ENCODE results near the gene RGPD3. TPM values are rescaled to one million over a fixed set of nuclear protein-coding genes. Genes with fewer than 3 reads are reported as not detected.
"Not testable (repeated sequence)": the region's sequence is repeated elsewhere in the genome, so short reads cannot be mapped to it uniquely, and the experiment has no call there.

Gene RGPD3
- total RNA-seq (0.44 TPM), polyA plus RNA-seq (ENCODE audit: insufficient read depth in 1 of 8, insufficient read length in 8 of 8, low replicate concordance in 1 of 8) (under 1 TPM; 0.05 to 0.21 (median 0.12) TPM)
- long read RNA-seq, donor 1, result 0 reads
- long read RNA-seq, donor 2, result 0 reads
- long read RNA-seq, donor 3, result 0 reads
- long read RNA-seq, donor 4, result 0 reads
- long read RNA-seq, donor 5, result 0 reads
- long read RNA-seq, donor 6, result 0 reads
- long read RNA-seq, donor 7, result 0 reads
- long read RNA-seq, donor 8, result 0 reads
- long read RNA-seq, donor 9, result 0 reads
- long read RNA-seq, donor 10, result 0 reads
- long read RNA-seq, donor 11, result 0 reads

GRCh38 chr2:106468107-106468506, at the start of gene RGPD3:
RGPD3 (minus strand) TSS chr2:106468413; CDS start chr2:106468288, 125 bp downstream.
- not testable (repeated sequence) for H3K27ac ChIP-seq (ENCODE audit: low read length); H3K4me1 ChIP-seq (ENCODE audit: control insufficient read depth, insufficient read depth, low read length); H3K4me3 ChIP-seq (ENCODE audit: low read length); H3K27me3 ChIP-seq (ENCODE audit: control insufficient read depth, insufficient read depth, low read length); H3K9me3 ChIP-seq (replicated peaks; ENCODE audit: control insufficient read depth, low read depth, low read length); H3K36me3 ChIP-seq (ENCODE audit: control insufficient read depth, insufficient read depth, low read length); DNase-seq
- WGBS (ENCODE audit: insufficient coverage), result 97% methylated on average over 40 of the region's 45 CpGs

GRCh38 chr2:106517329-106517728, 49.1 kb upstream of the RGPD3 start:
- Histone ChIP-seq H3K27ac (ENCODE audit: low read length) (no peak overlapping the region), H3K4me3 (ENCODE audit: low read length) (no peak overlapping the region), H3K9me3 (replicated peaks; ENCODE audit: control insufficient read depth, low read depth, low read length) (no peaks in the 10 kb centered on the region), H3K4me1 (ENCODE audit: control insufficient read depth, insufficient read depth, low read length) (no peaks in the 10 kb centered on the region), H3K27me3 (ENCODE audit: control insufficient read depth, insufficient read depth, low read length) (no peaks in the 10 kb centered on the region), H3K36me3 (ENCODE audit: control insufficient read depth, insufficient read depth, low read length) (no peaks in the 10 kb centered on the region)
- 91% methylated on average over 10 of the region's 11 CpGs for WGBS (ENCODE audit: insufficient coverage)
- DNase-seq, result no peak

GRCh38 chr2:106516864-106517263, 48.7 kb upstream of the RGPD3 start:
- no peaks in the 10 kb centered on the region for H3K36me3 ChIP-seq (ENCODE audit: control insufficient read depth, insufficient read depth, low read length)
- H3K27ac ChIP-seq (ENCODE audit: low read length), result no peak overlapping the region
- DNase-seq, result no peak
- no CpG with 5 or more reads among the region's 1 CpG for WGBS (ENCODE audit: insufficient coverage)
- H3K9me3 ChIP-seq (replicated peaks; ENCODE audit: control insufficient read depth, low read depth, low read length), result no peaks in the 10 kb centered on the region
- H3K4me3 ChIP-seq (ENCODE audit: low read length), result no peak overlapping the region
- H3K27me3 ChIP-seq (ENCODE audit: control insufficient read depth, insufficient read depth, low read length), result no peaks in the 10 kb centered on the region
- H3K4me1 ChIP-seq (ENCODE audit: control insufficient read depth, insufficient read depth, low read length), result no peaks in the 10 kb centered on the region

GRCh38 chr2:106516436-106516835, 48.2 kb upstream of the RGPD3 start:
- WGBS (ENCODE audit: insufficient coverage), result 100% methylated on average over 1 of the region's 4 CpGs
- H3K4me1 ChIP-seq (ENCODE audit: control insufficient read depth, insufficient read depth, low read length), result no peaks in the 10 kb centered on the region
- no peak overlapping the region for H3K4me3 ChIP-seq (ENCODE audit: low read length)
- H3K9me3 ChIP-seq (replicated peaks; ENCODE audit: control insufficient read depth, low read depth, low read length), result no peaks in the 10 kb centered on the region
- DNase-seq, result no peak
- no peaks in the 10 kb centered on the region for H3K27me3 ChIP-seq (ENCODE audit: control insufficient read depth, insufficient read depth, low read length)
- H3K36me3 ChIP-seq (ENCODE audit: control insufficient read depth, insufficient read depth, low read length), result no peaks in the 10 kb centered on the region
- no peak overlapping the region for H3K27ac ChIP-seq (ENCODE audit: low read length)

- not testable (repeated sequence) for H3K9me3 ChIP-seq (replicated peaks; ENCODE audit: control insufficient read depth, low read depth, low read length); H3K36me3 ChIP-seq (ENCODE audit: control insufficient read depth, insufficient read depth, low read length); DNase-seq; H3K4me1 ChIP-seq (ENCODE audit: control insufficient read depth, insufficient read depth, low read length); H3K27me3 ChIP-seq (ENCODE audit: control insufficient read depth, insufficient read depth, low read length); H3K4me3 ChIP-seq (ENCODE audit: low read length); H3K27ac ChIP-seq (ENCODE audit: low read length)
- 70% methylated on average over 2 of the region's 3 CpGs for WGBS (ENCODE audit: insufficient coverage)
These were observed 46.6 kb upstream of the RGPD3 start for GRCh38 chr2:106514827-106515226.

GRCh38 chr2:106513391-106513790, 45.2 kb upstream of the RGPD3 start:
- DNase-seq; H3K9me3 ChIP-seq (replicated peaks; ENCODE audit: control insufficient read depth, low read depth, low read length); H3K27me3 ChIP-seq (ENCODE audit: control insufficient read depth, insufficient read depth, low read length); H3K27ac ChIP-seq (ENCODE audit: low read length); H3K4me1 ChIP-seq (ENCODE audit: control insufficient read depth, insufficient read depth, low read length); H3K4me3 ChIP-seq (ENCODE audit: low read length); H3K36me3 ChIP-seq (ENCODE audit: control insufficient read depth, insufficient read depth, low read length): not testable (repeated sequence)
- WGBS (ENCODE audit: insufficient coverage), result no CpG with 5 or more reads among the region's 5 CpGs

- H3K27ac ChIP-seq (ENCODE audit: low read length); DNase-seq; H3K9me3 ChIP-seq (replicated peaks; ENCODE audit: control insufficient read depth, low read depth, low read length); H3K27me3 ChIP-seq (ENCODE audit: control insufficient read depth, insufficient read depth, low read length); H3K4me3 ChIP-seq (ENCODE audit: low read length); H3K4me1 ChIP-seq (ENCODE audit: control insufficient read depth, insufficient read depth, low read length); H3K36me3 ChIP-seq (ENCODE audit: control insufficient read depth, insufficient read depth, low read length): not testable (repeated sequence)
- WGBS (ENCODE audit: insufficient coverage), result 86% methylated on average over 2 of the region's 7 CpGs
These were observed 43.7 kb upstream of the RGPD3 start for GRCh38 chr2:106511934-106512333.

GRCh38 chr2:106511476-106511901, 43.3 kb upstream of the RGPD3 start:
- not testable (repeated sequence) for H3K4me3 ChIP-seq (ENCODE audit: low read length); H3K4me1 ChIP-seq (ENCODE audit: control insufficient read depth, insufficient read depth, low read length); H3K27me3 ChIP-seq (ENCODE audit: control insufficient read depth, insufficient read depth, low read length); H3K9me3 ChIP-seq (replicated peaks; ENCODE audit: control insufficient read depth, low read depth, low read length); H3K36me3 ChIP-seq (ENCODE audit: control insufficient read depth, insufficient read depth, low read length); H3K27ac ChIP-seq (ENCODE audit: low read length)
- DNase-seq, result peak; percentile 88
- 9% methylated on average over 6 of the region's 16 CpGs for WGBS (ENCODE audit: insufficient coverage)

GRCh38 chr2:106510791-106511190, 42.6 kb upstream of the RGPD3 start:
- WGBS (ENCODE audit: insufficient coverage), result no CpG with 5 or more reads among the region's 4 CpGs

GRCh38 chr2:106509374-106509770, 41.2 kb upstream of the RGPD3 start:
- H3K36me3 ChIP-seq (ENCODE audit: control insufficient read depth, insufficient read depth, low read length); H3K27ac ChIP-seq (ENCODE audit: low read length); DNase-seq; H3K4me1 ChIP-seq (ENCODE audit: control insufficient read depth, insufficient read depth, low read length); H3K4me3 ChIP-seq (ENCODE audit: low read length); H3K27me3 ChIP-seq (ENCODE audit: control insufficient read depth, insufficient read depth, low read length); H3K9me3 ChIP-seq (replicated peaks; ENCODE audit: control insufficient read depth, low read depth, low read length): not testable (repeated sequence)
- no CpG with 5 or more reads among the region's 6 CpGs for WGBS (ENCODE audit: insufficient coverage)

More at GRCh38 chr2:106510791-106511190, 42.6 kb upstream of the RGPD3 start:
- H3K9me3 ChIP-seq (replicated peaks; ENCODE audit: control insufficient read depth, low read depth, low read length); H3K27ac ChIP-seq (ENCODE audit: low read length); H3K4me3 ChIP-seq (ENCODE audit: low read length); H3K27me3 ChIP-seq (ENCODE audit: control insufficient read depth, insufficient read depth, low read length); H3K4me1 ChIP-seq (ENCODE audit: control insufficient read depth, insufficient read depth, low read length); H3K36me3 ChIP-seq (ENCODE audit: control insufficient read depth, insufficient read depth, low read length): not testable (repeated sequence)
- peak; percentile 15 for DNase-seq

Measured in muscle of leg (tissue), 16 donors.